ENCODE data around the gene GRIN3B.

GRIN3B gene

DNA sequence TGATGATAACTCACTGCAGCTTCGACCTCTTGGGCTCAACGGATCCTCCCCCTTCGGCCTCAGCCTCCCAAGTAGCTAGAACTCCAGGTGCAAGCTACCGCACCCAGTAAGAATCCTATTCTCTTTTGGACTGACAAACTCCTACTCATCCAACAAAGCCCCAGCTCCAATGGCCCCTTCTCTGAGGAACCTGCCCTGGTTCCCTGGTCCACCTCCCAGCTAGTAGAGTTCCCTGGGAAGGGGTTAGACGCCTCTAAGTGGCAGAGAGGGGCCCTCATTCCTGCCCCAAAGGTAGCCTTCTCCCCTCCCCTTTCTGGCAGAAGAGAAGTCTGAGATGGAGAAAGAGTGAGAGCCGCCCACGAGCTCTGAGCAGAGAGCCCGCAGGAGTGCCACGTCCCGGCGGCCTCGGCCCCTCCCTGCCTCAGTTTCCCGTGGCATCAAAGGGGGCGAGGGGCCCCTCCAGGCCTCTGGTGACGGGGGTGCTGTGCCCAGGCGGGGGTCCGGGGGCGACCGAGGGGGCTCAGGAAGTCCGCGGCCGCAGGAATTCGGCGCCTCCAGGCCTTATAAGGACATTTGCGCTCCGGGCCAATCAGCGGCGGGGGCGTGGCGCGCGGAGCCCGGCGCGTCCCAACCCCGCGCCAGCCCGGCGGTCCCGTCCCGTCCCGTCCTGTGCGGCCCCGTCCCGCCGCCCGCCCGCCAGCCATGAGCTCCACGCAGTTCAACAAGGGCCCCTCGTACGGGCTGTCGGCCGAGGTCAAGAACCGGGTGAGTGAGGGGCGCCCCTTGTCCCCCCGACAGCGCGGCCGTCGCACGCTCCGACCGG, 26.0 kb downstream of the GRIN3B start, which contains the start of gene CNN2:
Gene CNN2 (plus strand): TSS at position 649 of the 823 bp plus-strand sequence. CDS start 54 bp downstream, at position 703.
- ChIA-PET POLR2A (interaction anchor here (0.6 to 1.1 kb wide), 6 partner anchors 22 to 399 kb away, joined by 3 to 4 read pairs (median 3); partner anchors contain the start of gene CIRBP), CTCF (interaction anchor here (0.7 to 5.8 kb wide), 7 partner anchors 12 to 257 kb away, joined by 3 to 32 read pairs (median 4); partner anchors contain the start of genes ABCA7 and WDR18)
- TF ChIP-seq, protein P1, sequence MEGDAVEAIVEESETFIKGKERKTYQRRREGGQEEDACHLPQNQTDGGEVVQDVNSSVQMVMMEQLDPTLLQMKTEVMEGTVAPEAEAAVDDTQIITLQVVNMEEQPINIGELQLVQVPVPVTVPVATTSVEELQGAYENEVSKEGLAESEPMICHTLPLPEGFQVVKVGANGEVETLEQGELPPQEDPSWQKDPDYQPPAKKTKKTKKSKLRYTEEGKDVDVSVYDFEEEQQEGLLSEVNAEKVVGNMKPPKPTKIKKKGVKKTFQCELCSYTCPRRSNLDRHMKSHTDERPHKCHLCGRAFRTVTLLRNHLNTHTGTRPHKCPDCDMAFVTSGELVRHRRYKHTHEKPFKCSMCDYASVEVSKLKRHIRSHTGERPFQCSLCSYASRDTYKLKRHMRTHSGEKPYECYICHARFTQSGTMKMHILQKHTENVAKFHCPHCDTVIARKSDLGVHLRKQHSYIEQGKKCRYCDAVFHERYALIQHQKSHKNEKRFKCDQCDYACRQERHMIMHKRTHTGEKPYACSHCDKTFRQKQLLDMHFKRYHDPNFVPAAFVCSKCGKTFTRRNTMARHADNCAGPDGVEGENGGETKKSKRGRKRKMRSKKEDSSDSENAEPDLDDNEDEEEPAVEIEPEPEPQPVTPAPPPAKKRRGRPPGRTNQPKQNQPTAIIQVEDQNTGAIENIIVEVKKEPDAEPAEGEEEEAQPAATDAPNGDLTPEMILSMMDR (IDR thresholded peaks at IDR 0.05; ENCODE audit: control extremely low read depth, extremely low read depth, low read depth, missing control alignments): no peak
- DNase-seq (ENCODE audit: extremely low spot score): peak; percentile 88

DNA sequence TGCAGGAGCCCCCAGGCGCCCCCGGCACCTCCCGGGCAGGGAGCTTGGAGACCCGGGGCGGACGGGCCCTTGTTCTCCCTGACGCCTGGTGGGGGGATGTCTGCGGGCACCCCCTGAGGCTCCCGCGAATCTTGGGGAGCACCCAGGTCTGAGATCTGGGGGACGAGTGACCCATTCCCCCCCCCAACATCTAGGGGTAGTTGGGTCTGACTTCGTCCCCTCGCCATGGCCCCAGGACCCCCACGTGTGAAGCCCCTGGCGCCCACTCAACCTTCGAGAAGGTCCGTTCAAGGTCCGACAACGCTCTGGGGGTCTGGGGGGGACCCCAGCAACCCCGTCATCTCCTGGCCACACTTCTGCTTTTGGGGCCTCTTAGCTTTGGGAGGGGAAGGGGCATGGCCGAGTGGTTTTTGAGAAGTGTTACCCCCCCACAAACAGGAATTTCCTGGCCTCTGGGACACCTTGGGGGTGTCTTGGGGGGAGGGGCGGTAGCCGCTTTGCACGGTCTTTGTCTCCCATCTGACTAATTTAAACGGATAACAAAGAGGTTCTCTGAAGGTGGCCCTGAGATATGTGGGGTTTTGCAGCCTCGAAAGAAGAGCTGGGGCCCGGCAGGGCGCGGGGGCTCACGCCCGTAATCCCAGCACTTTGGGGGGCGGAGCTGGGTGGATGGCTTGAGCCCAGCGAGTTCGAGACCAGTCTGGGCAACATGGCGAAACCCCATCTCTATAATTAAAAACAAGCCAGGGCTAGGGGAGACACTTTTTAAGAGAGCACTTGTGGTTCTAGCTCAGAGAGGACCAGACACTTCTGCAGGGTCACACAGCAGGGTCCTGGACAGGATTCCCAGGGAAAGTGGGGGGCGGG, 26.8 kb downstream of the GRIN3B start:
- DNase-seq (ENCODE audit: extremely low spot score): no peak

DNA sequence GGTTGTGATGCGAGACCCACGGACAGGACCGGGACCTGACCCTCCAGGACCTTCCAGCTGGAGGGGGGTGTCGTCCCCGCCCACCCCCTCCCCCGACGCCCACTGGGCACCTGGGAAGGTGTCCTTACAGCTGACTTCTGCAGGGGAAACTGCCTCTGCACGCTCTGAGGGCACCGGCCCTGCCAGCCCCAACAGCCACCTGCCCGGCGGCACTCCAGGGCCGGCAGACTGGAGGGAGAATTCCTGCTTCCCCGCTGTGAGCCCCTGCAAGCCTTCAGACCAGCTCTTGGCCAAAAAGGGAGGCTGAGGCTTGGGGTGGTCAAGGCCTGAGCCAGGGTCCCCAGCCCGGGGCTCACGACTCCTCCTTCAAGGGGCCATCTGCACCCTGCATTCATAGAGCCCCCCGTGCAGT, 27.4 kb downstream of the GRIN3B start:
- CTCF ChIA-PET: interaction anchor here (1.0 to 5.8 kb wide), 5 partner anchors 11 to 216 kb away, joined by 3 to 32 read pairs (median 5); partner anchors contain the start of gene ABCA7
- TF ChIP-seq, protein P1 (IDR thresholded peaks at IDR 0.05; ENCODE audit: control extremely low read depth, extremely low read depth, low read depth, missing control alignments): no peak

More for the DNA sequence above, 26.8 kb downstream of the GRIN3B start:
- POLR2A ChIA-PET: interaction anchor here (0.6 to 1.1 kb wide), 6 partner anchors 11 to 400 kb away, joined by 3 to 4 read pairs (median 4); partner anchors contain the start of gene CIRBP
- CTCF ChIA-PET: interaction anchor here (1.2 to 5.8 kb wide), 5 partner anchors 12 to 217 kb away, joined by 3 to 32 read pairs (median 5); partner anchors contain the start of genes ABCA7 and WDR18
- TF ChIP-seq, protein P1 (IDR thresholded peaks at IDR 0.05; ENCODE audit: control extremely low read depth, extremely low read depth, low read depth, missing control alignments): no peak

DNA sequence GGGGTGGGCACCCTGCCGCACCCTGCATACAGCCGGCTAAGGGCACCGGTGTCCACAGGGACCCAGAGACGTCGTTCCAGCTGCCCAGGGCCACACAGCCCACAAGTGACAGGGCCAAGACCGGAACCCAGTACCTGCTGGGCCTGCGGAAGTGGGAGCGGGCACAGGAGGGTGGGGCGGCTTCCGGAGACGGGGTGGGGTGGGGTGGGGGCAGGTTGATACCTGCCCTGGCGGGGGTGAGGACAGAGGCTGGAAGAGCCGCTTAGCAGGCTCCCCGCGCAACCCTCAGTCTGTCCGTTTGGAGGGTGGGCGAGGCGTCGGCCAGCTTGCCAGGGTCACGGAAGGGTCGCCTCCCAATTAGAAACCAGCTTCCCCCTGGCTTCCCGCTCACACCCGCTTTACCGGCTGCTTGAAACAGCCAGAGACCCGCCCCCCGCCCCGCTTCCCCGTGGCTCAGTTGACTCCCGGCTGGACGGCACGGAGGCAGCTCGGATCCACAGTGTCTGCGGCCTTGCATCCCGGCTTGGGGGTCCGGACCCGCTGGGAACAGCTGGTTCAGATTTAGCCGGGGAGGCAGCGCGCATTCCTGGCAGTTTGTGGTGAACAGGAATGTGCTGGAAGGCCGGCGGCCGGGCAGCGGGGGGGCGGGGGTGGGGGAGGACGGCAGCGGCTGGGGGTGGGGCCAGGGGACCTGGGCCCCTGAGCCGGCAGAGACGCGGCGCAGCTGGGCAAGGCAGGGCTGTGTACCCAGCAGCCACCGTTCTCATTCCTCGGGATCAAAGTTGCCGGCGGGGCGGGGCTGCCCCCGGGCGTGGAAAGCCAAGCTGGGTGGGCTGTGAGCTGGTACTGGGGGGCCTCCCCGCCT, 28.1 kb downstream of the GRIN3B start:
- TF ChIP-seq, protein P1 (IDR thresholded peaks at IDR 0.05; ENCODE audit: control extremely low read depth, extremely low read depth, low read depth, missing control alignments): no peak
- CTCF ChIA-PET: interaction anchor here (1.0 to 5.8 kb wide), 9 partner anchors 10 to 238 kb away, joined by 3 to 32 read pairs (median 3); partner anchors contain the start of gene ABCA7
- DNase-seq (ENCODE audit: extremely low spot score): peak; percentile 62
- POLR2A ChIA-PET: no interaction called here

More for the DNA sequence above, 27.4 kb downstream of the GRIN3B start:
- POLR2A ChIA-PET: interaction anchor here (0.8 kb wide), 1 partner anchor 10 kb away, joined by 4 read pairs; no protein-coding TSS in a partner anchor
- no peak for DNase-seq (ENCODE audit: extremely low spot score)

DNA sequence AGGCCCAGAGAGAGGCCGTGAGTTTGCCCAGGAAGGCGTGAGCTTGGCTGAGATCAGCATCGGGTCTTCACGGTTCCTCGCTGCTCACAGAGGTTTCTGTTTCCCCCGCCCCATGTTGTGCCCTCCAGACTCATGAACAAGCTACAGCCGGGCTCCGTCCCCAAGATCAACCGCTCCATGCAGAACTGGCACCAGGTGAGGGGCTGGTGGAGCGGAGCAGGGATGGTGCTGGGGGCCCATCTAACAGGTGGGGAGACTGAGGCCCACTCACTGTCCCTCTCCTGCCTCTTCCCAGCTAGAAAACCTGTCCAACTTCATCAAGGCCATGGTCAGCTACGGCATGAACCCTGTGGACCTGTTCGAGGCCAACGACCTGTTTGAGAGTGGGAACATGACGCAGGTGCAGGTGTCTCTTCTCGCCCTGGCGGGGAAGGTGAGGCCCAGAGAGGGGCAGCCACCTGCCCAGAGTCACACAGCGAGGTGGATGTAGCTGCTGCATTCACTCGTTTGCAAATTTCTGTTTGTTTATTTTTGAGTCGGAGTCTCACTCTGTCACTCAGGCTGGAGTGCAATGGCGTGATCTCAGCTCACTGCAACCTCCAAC, 32.1 kb downstream of the GRIN3B start:
- DNase-seq (ENCODE audit: extremely low spot score): no peak
- ChIA-PET CTCF (interaction anchor here (1.0 to 1.5 kb wide), 2 partner anchors 11 to 212 kb away, joined by 3 to 4 read pairs; partner anchors contain the start of gene RNU6-2), POLR2A (interaction anchor here (0.6 to 0.7 kb wide), 2 partner anchors 72 to 159 kb away, joined by 4 read pairs; no protein-coding TSS in a partner anchor)
- TF ChIP-seq, protein P1 (IDR thresholded peaks at IDR 0.05; ENCODE audit: control extremely low read depth, extremely low read depth, low read depth, missing control alignments): no peak
